ENCODE measurements around the gene TAB3. TPM values are rescaled to one million over a fixed set of nuclear protein-coding genes. Genes with fewer than 3 reads are reported as not detected.

The TAB3 gene
- total RNA-seq, 4 donors from 2014 or later: 21.2 to 51.2 (median 39.2) TPM

DNA sequence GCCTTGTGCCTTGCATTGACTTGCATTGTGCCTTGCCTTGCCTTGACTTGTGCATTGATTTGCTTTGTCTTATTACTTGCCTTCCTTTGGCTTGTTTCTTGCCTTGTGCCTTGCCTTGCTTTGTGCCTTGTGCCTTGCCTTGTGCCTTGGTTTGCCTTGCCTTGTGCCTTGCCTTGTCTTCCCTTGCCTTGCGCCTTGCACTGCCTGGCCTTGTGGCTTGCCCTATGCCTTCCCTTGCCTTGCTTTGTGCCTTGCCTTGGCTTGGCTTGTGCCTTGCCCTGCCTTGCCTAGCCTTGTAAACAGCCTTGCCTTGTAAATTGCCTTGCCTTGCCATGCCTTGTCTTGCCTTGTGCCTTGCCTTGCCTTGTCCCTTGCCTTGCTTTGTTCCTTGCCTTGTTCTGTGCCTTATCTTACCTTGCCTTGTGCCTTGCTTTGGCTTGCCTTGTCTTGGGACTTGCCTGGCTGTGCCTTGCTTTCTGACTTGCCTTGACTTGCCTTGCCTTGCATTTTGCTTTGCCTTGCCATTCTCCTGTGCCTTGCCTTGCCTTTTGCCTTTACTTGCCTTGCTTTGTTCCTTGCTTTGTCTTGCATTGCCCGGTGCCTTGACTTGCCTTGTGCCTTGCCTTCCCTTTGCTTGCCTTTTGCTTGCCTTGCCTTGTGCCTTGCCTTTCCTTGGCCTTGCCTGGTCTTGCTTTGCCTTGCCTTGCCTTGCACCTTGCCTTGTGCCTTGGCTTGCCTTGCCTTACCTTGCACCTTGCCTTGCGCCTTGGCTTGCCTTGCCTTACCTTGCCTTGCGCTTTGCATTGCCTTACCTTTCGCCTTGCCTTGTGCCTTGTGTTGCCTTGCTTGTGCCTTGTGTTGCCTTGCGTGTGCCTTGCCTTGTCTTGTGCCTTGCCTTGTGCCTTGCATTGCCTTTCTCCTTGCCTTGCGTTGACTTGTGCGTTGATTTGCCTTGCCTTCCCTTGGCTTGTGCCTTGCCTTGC, 97.5 kb downstream of the TAB3 start:
- H3K9me3 ChIP-seq: no peaks in the 10 kb centered on the region
- no peak overlapping the region for H3K27ac ChIP-seq
- no peak for DNase-seq
- no peak overlapping the region for H3K4me3 ChIP-seq
- H3K36me3 ChIP-seq: no peaks in the 10 kb centered on the region
- TF ChIP-seq, protein P1, sequence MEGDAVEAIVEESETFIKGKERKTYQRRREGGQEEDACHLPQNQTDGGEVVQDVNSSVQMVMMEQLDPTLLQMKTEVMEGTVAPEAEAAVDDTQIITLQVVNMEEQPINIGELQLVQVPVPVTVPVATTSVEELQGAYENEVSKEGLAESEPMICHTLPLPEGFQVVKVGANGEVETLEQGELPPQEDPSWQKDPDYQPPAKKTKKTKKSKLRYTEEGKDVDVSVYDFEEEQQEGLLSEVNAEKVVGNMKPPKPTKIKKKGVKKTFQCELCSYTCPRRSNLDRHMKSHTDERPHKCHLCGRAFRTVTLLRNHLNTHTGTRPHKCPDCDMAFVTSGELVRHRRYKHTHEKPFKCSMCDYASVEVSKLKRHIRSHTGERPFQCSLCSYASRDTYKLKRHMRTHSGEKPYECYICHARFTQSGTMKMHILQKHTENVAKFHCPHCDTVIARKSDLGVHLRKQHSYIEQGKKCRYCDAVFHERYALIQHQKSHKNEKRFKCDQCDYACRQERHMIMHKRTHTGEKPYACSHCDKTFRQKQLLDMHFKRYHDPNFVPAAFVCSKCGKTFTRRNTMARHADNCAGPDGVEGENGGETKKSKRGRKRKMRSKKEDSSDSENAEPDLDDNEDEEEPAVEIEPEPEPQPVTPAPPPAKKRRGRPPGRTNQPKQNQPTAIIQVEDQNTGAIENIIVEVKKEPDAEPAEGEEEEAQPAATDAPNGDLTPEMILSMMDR (IDR thresholded peaks at IDR 0.05): no peak
- no peak for TF ChIP-seq POLR2A (IDR thresholded peaks at IDR 0.05)
- intact Hi-C loops (cut with DNase I; ENCODE audit: low total_unique reads): no loop called here
- no peaks in the 10 kb centered on the region for H3K4me1 ChIP-seq
- no peaks in the 10 kb centered on the region for H3K27me3 ChIP-seq

DNA sequence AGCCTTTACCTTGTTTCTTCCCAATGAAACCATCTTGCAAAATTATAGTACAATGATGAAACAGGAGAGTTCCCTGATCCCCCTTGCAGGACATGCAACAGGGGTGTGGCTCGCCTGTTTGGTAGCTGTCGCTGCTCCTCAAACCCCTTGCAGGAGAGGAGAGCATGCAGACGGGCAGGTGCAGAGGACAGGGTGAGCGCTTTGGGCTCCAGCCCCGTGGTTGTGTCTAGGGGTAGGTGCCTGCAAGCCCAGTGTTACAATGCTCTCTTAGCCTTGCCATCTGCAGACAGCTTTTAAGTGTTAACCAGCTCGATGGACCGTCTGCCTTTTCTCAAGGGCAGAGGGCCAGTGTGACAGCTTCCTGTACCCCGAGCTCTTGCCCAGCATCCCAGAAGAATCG, 102.0 kb downstream of the TAB3 start:
- H3K36me3 ChIP-seq: no peaks in the 10 kb centered on the region
- no peak overlapping the region for H3K4me3 ChIP-seq
- TF ChIP-seq, protein P1 (IDR thresholded peaks at IDR 0.05): no peak
- TF ChIP-seq POLR2A (IDR thresholded peaks at IDR 0.05): no peak
- H3K9me3 ChIP-seq: no peaks in the 10 kb centered on the region
- H3K4me1 ChIP-seq: no peaks in the 10 kb centered on the region
- no peak overlapping the region for H3K27ac ChIP-seq
- no peaks in the 10 kb centered on the region for H3K27me3 ChIP-seq
- intact Hi-C loops (cut with DNase I; ENCODE audit: low total_unique reads): no loop called here
- no peak for DNase-seq

DNA sequence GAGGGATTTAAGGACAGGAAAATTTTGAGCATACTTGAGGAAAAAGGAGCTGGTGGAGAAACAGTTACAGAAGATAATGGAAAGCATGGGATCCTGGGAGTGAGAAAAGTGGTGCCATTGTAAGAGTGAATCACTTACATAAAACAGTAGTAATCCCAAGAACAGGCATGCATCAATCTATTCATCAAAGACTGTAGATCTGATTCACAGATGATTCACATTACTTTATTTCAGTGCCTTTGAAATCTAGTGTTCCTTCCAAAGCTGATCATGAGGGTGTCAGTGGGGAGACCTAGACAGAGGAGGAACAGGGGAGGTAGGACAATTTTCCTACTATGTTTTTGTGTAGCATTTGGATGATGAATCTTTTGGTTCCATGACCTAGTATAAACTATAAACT, 102.7 kb downstream of the TAB3 start:
- intact Hi-C loops (cut with DNase I; ENCODE audit: low total_unique reads): no loop called here
- no peak for TF ChIP-seq POLR2A (IDR thresholded peaks at IDR 0.05)
- TF ChIP-seq, protein P1 (IDR thresholded peaks at IDR 0.05): no peak

DNA sequence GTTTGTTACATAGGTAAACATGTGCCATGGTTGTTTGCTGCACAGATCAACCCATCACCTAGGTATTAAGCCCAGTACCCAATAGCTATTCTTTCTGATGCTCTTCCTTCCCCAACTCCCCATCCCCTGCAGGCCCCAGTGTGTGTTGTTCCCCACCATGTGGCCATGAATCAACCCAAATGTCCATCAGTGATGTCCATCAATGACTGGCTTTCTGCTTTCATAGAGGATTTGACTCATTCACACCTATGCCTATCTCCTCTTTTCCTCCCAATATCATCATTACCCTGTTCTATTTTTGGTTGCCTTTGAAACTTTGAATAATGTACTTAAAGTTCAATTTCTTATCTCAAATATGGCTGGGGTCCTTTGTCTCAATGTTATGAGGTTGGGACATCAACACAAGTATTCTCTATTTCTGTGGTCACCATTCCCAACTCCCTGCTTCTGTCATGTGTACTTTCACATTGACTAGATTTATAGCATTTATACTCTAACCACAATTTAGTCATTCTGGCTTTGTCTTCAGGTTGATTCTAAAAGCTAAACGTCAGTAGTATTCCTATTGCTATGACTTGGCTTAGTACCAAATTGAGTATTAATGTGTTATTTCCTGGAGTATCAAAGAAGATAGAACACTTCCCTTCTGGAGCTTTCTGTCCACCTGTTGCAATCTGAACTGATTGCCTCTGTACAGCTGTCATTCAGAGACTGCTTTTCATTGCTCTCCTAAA, 107.2 kb downstream of the TAB3 start:
- TF ChIP-seq, protein P1 (IDR thresholded peaks at IDR 0.05): no peak
- Histone ChIP-seq H3K9me3 (no peaks in the 10 kb centered on the region), H3K4me3 (no peak overlapping the region), H3K27me3 (no peaks in the 10 kb centered on the region), H3K36me3 (no peaks in the 10 kb centered on the region), H3K4me1 (no peaks in the 10 kb centered on the region), H3K27ac (no peak overlapping the region)
- intact Hi-C loops (cut with DNase I; ENCODE audit: low total_unique reads): no loop called here
- DNase-seq: no peak

More for the DNA sequence above, 102.7 kb downstream of the TAB3 start:
- no peaks in the 10 kb centered on the region for H3K9me3 ChIP-seq
- DNase-seq: no peak
- no peak overlapping the region for H3K4me3 ChIP-seq
- no peak overlapping the region for H3K27ac ChIP-seq
- H3K27me3 ChIP-seq: no peaks in the 10 kb centered on the region
- H3K4me1 ChIP-seq: no peaks in the 10 kb centered on the region
- H3K36me3 ChIP-seq: no peaks in the 10 kb centered on the region
